Sigmoid colon (tissue), 7 donors: Measurements from ENCODE around the gene EMC9. TPM values are rescaled to one million over a fixed set of nuclear protein-coding genes. Genes with fewer than 3 reads are reported as not detected.

Source experiments
- DNase-seq: peaks from one replicate; pipeline ENCODE4 v3.0.0-alpha.2; 2019
- H3K27ac ChIP-seq, 4 donors: fragments of 200-600 bp; sonication (generic); one replicate each; pipeline ENCODE4 v1.5.1; 2016 to 2019; ENCODE audit warnings: mild to moderate bottlenecking in 1 of 4
- H3K27me3 ChIP-seq, 3 donors: fragments of 200-600 bp; sonication (generic); one replicate each; pipeline ENCODE4 v1.5.1; 2019; ENCODE audit warnings: mild to moderate bottlenecking in 1 of 3
- H3K36me3 ChIP-seq, 4 donors: fragments of 200-600 bp; sonication (generic); one replicate each; pipeline ENCODE4 v1.5.1; 2016 to 2019
- H3K4me1 ChIP-seq, 4 donors: fragments of 200-600 bp; sonication (generic); one replicate each; pipeline ENCODE4 v1.5.1; 2017 to 2019
- H3K4me3 ChIP-seq, 4 donors: fragments of 200-600 bp; sonication (generic); one replicate each; pipeline ENCODE4 v1.5.1; 2017 to 2019; ENCODE audit warnings: mild to moderate bottlenecking in 2 of 4, moderate library complexity in 1 of 4
- H3K9me3 ChIP-seq, 4 donors: fragments of 200-600 bp in 3 of 4; sonication (generic) in 3 of 4; one replicate each; pipeline versions ENCODE4 v1.5.1 to v1.6.1; 2013 to 2019
- EP300 ChIP-seq, 4 donors: sonication (generic); formaldehyde crosslinking; IDR thresholded peaks; one replicate each; pipeline ENCODE4 v1.6.1; 2017; ENCODE audit warnings: antibody characterized with exemption in 4 of 4
- POLR2A ChIP-seq, 2 donors: fragments of 450-650 bp; IDR thresholded peaks; one replicate each; pipeline ENCODE4 v1.6.1; 2016; ENCODE audit warnings: antibody characterized with exemption in 2 of 2, mild to moderate bottlenecking in 2 of 2, moderate library complexity in 2 of 2
- POLR2AphosphoS5 ChIP-seq, 4 donors: sonication (generic); formaldehyde crosslinking; IDR thresholded peaks; one replicate each; pipeline ENCODE4 v1.6.1; 2017; ENCODE audit warnings: antibody characterized with exemption in 4 of 4
- WGBS, 2 donors: extraction: QIAGEN DNeasy Blood & Tissue Kit; methylation state at CpG; one replicate each; pipeline ENCODE4 v1.1.7; 2013; 5-methylcytosine and 5-hydroxymethylcytosine counted together
- intact Hi-C: fragments of 100-400 bp; cut with DNase I; formaldehyde crosslinking; loops from one replicate; pipeline ENCODE4 v1.15.1; 2023
- polyA plus RNA-seq, 3 donors: library from polyadenylated mRNA; stranded (reverse); fragments of 200-250 nt; gene quantifications; one replicate each; pipeline ENCODE4 v1.2.3, GENCODE V29; 2013
- total RNA-seq, 4 donors: library from RNA; depleted of rRNA; stranded (reverse); fragments of >200 nt; gene quantifications; one replicate each; pipeline ENCODE4 v1.1.0, GENCODE V29; 2016
- TF ChIP-seq, protein P1 (sequence below), 4 experiments: fragments of 450-650 bp in 3 of 4; fragments of 200-600 bp in 1 of 4; IDR thresholded peaks; one replicate each; pipeline ENCODE4 v1.5.1; 2016 to 2019; ENCODE audit warnings: antibody characterized with exemption in 4 of 4, mild to moderate bottlenecking in 3 of 4, moderate library complexity in 2 of 4
- donor health status: healthy with polysubstance abuse.
- donor health status: Bipolar disorder and iron deficiency.
- donor health status: healthy.

EMC9 gene
- total and polyA plus RNA-seq, 7 donors = 5.0 to 37.2 (median 20.6) TPM

DNA sequence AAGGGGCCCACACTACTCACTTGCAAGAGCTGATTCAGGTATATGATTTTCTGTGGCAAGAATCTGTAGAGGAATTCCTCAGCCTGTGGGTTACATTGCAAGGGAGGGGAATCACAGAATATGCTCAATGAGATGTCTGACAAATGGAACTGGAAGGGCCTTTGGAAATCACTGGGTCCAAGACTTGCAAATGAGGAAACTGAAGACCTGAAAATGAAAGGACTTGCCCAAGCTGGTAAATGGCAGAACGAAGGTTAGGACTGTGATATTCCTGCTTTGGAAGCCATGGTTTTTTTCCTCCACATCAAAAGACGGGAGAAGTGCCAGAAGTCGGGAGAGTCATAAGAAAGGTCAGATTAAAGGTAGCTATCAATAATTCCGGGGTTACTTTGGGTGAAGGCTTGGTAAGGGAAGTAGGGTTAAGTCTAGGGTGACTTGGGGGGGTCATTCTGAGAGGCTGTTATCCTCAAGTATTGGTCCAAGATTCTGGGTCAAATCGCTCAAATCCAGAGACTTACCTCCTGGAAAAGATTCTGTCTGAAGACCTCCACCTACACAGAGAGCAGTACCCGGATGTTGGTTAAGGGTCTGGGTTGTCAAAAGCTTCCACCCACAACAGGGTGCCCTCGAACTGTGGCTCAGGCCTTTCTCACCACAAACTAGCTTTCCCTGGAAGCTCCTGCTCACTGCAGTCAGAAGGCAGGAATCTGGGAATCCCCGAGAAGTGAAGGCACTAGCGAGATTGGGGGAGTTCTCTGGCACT, 4.5 kb upstream of the EMC9 start:
- intact Hi-C loops = loop anchor here (2.0 to 10.0 kb wide), 4 partner anchors 15 to 841 kb away; partner anchors contain the start of genes BCL2L2, GMPR2, IRF9 and NEDD8
- peak overlapping the region; percentile 58 to 98 (median 77) for H3K4me3 ChIP-seq
- no peaks in the 10 kb centered on the region for H3K27me3 ChIP-seq
- peaks cover 4 to 34% (median 20%) of the 10 kb centered on the region in 4 donors for H3K36me3 ChIP-seq
- no peaks in the 10 kb centered on the region for H3K9me3 ChIP-seq
- peaks cover 0 to 52% (median 37%) of the 10 kb centered on the region in 4 donors for H3K4me1 ChIP-seq
- DNase-seq = no peak
- peak overlapping the region; percentile 92 to 96 (median 95) for H3K27ac ChIP-seq
- TF ChIP-seq, protein P1, sequence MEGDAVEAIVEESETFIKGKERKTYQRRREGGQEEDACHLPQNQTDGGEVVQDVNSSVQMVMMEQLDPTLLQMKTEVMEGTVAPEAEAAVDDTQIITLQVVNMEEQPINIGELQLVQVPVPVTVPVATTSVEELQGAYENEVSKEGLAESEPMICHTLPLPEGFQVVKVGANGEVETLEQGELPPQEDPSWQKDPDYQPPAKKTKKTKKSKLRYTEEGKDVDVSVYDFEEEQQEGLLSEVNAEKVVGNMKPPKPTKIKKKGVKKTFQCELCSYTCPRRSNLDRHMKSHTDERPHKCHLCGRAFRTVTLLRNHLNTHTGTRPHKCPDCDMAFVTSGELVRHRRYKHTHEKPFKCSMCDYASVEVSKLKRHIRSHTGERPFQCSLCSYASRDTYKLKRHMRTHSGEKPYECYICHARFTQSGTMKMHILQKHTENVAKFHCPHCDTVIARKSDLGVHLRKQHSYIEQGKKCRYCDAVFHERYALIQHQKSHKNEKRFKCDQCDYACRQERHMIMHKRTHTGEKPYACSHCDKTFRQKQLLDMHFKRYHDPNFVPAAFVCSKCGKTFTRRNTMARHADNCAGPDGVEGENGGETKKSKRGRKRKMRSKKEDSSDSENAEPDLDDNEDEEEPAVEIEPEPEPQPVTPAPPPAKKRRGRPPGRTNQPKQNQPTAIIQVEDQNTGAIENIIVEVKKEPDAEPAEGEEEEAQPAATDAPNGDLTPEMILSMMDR (IDR thresholded peaks at IDR 0.05) = no peak
- TF ChIP-seq POLR2AphosphoS5 (IDR thresholded peaks at IDR 0.05) = no peak
- TF ChIP-seq POLR2A (IDR thresholded peaks at IDR 0.05) = no peak
- no peak for TF ChIP-seq EP300 (IDR thresholded peaks at IDR 0.05)
- WGBS, 2 donors = 3 to 13% methylated on average over 9 of the region's 9 CpGs

GRCh38 chr14:24145219-24145618, 3.8 kb upstream of the EMC9 start:
- TF ChIP-seq EP300 (IDR thresholded peaks at IDR 0.05) = no peak
- TF ChIP-seq, protein P1 (IDR thresholded peaks at IDR 0.05) = no peak
- TF ChIP-seq POLR2AphosphoS5 (IDR thresholded peaks at IDR 0.05) = no peak
- TF ChIP-seq POLR2A (IDR thresholded peaks at IDR 0.05) = no peak
- H3K27ac ChIP-seq = peak overlapping the region; percentile 92 to 96 (median 95)
- peaks cover 3 to 28% (median 13%) of the 10 kb centered on the region in 4 donors for H3K36me3 ChIP-seq
- H3K4me3 ChIP-seq = no peak overlapping the region
- 88% methylated on average over 2 of the region's 2 CpGs for WGBS, 2 donors
- H3K4me1 ChIP-seq = peaks cover 0 to 59% (median 42%) of the 10 kb centered on the region in 4 donors
- intact Hi-C loops = loop anchor here (5.0 to 10.0 kb wide), 3 partner anchors 87 to 840 kb away; partner anchors contain the start of genes BCL2L2, GMPR2, NEDD8 and PPP1R3E
- no peak for DNase-seq
- no peaks in the 10 kb centered on the region for H3K27me3 ChIP-seq
- no peaks in the 10 kb centered on the region for H3K9me3 ChIP-seq

DNA sequence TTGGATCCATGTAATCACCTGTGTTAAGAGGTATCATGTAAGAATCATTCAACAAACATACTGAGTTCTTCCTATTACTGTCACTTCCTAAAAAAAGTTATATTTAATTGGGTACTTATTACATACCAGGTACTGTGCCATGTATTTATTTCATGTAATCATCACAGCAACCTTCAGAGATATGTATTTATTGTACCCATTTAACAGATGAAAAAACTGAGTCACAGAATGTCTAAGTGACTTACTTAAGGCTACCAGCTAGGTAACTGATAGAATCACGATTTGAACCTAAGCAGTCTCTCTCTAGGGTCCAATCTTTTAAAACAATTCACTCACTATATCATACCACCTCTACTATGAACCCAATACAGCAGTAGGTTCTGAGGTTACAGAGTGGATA, 3.1 kb upstream of the EMC9 start:
- no peak overlapping the region for H3K27ac ChIP-seq
- peaks cover 0 to 61% (median 46%) of the 10 kb centered on the region in 4 donors for H3K4me1 ChIP-seq

DNA sequence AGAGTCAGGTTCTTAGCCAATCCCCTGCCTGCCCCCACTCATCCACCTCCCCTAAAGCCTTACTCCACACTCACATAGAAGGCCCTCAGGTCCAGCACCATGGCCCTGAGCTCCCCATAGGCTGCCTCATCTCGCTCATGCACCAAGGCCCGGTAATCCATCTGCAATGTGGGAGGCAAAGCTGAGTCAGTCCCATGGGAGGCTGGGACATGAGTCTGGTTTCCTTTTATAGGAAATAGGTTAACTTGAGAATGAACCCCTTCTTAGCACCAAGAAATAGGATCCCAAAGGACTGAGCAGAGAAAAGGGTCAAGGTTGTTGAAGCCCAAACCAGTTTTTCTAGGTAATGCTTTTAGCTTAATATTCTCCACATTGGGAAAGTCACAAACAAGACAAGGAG, 2.1 kb upstream of the EMC9 start:
- Histone ChIP-seq H3K9me3 (no peaks in the 10 kb centered on the region), H3K27ac (no peak overlapping the region), H3K36me3 (peaks cover 7 to 23% (median 8%) of the 10 kb centered on the region in 4 donors), H3K4me3 (no peak overlapping the region), H3K4me1 (peaks cover 0 to 53% (median 43%) of the 10 kb centered on the region in 4 donors), H3K27me3 (no peaks in the 10 kb centered on the region)
- TF ChIP-seq, protein P1 (IDR thresholded peaks at IDR 0.05) = no peak
- TF ChIP-seq POLR2A (IDR thresholded peaks at IDR 0.05) = no peak
- no peak for TF ChIP-seq EP300 (IDR thresholded peaks at IDR 0.05)
- TF ChIP-seq POLR2AphosphoS5 (IDR thresholded peaks at IDR 0.05) = no peak
- no peak for DNase-seq
- WGBS, 2 donors = 89 to 95% methylated on average over 2 of the region's 2 CpGs
- intact Hi-C loops = loop anchor here (5.0 to 10.0 kb wide), 3 partner anchors 224 to 839 kb away; partner anchors contain the start of genes BCL2L2, NFATC4 and PPP1R3E

More for the DNA sequence above, 3.1 kb upstream of the EMC9 start:
- TF ChIP-seq EP300 (IDR thresholded peaks at IDR 0.05) = no peak
- no peak for TF ChIP-seq POLR2A (IDR thresholded peaks at IDR 0.05)
- TF ChIP-seq, protein P1 (IDR thresholded peaks at IDR 0.05) = no peak
- TF ChIP-seq POLR2AphosphoS5 (IDR thresholded peaks at IDR 0.05) = no peak
- no peaks in the 10 kb centered on the region for H3K27me3 ChIP-seq
- no peaks in the 10 kb centered on the region for H3K9me3 ChIP-seq
- intact Hi-C loops = loop anchor here (5.0 to 10.0 kb wide), 3 partner anchors 223 to 840 kb away; partner anchors contain the start of genes BCL2L2, NFATC4 and PPP1R3E
- H3K4me3 ChIP-seq = no peak overlapping the region
- DNase-seq = no peak
- H3K36me3 ChIP-seq = peaks cover 0 to 23% (median 6%) of the 10 kb centered on the region in 4 donors
- WGBS, 2 donors = 91 to 98% methylated on average over 1 of the region's 1 CpG
